Measurements from ENCODE around the gene DNMT3B.
"Not testable (repeated sequence)": the region's sequence is repeated elsewhere in the genome, so short reads cannot be mapped to it uniquely, and the experiment has no call there.

DNMT3B gene

DNA sequence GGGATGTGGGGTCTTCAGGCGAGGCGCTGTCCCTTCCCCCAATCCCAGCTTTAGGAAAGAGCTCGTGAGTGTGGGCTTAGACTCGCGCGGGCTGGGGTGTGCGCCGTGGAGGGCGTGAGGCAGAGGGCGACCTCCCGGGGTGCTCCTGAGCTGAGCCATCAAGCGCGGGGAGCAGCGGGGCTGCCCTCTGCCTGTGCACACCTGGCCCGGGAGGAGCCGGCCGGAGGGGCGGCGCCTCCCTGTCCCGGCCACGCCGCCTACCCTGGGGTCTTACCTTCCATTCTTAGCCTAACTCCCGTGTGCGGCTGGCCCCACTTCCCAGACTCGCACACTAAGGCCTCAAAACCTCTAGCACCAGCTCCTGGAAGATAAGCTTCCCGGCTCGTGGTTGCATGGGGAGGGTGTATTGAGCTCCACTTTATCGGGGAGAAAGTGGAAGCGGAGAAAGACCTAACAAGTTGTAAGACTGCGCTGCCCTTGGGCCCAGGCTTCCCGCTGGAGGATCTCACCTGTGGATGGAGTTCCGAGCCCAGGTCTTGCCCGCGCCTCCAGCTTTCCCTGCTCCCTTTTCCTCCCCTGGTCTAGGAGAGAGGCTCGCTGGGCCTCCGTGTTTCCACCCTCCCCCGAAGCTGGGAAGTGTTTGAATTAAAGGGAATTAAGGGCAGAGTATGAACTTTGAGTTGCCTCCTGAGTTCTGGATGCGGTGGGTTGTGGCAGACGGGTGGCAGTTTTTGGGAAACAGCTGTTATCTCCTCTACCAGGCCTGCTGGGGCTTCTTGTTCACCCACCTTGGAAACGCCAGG is 1.2 kb downstream of the DNMT3B start:
- no peak for DNase-seq (ENCODE audit: low spot score)

DNA sequence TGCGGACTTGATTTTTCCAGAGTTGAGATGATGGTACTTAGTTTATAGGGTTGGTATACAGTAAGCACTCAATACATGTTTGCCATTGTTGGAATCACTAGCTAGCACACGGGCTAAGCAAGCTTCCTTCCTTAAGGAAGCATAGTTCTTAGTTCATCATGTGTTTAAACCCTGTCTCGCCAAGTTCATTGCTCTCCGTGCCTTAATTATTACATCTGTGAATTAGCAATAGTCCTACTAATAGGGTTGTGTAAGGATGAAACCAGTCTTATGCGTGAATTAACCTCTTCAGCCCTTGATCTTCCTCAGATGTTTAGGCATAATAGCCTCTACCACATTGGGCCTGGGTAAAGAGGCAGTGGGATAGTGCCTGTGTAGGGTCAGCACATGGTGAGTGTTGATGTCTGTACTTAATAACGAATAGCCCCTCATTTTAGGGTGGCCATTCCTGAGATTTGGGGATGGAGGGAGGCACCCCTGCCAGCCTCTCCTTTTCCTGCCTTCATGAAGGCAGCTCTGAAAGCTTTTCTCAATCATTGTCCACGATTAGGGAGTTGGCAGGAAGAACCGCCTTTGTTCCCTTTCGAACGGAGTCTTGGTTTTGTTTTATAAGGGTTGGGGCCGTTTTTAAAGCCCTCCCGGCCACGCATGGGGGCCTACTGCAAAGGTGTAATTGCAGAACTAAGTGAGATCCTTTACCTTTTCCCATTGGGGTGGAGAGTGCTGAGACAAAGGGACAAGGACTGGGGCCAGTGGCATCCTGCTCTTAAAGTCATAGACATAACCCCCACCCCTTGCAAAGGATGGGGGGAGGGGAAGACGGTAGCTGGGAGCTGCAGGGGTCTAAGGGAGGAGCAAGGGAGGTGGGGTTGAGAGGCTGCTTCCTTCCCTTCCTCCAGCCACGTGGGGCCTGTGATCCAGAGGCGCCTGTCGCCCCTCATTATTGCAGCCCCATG is 2.1 kb downstream of the DNMT3B start:
- no peak for DNase-seq (ENCODE audit: low spot score)

DNA sequence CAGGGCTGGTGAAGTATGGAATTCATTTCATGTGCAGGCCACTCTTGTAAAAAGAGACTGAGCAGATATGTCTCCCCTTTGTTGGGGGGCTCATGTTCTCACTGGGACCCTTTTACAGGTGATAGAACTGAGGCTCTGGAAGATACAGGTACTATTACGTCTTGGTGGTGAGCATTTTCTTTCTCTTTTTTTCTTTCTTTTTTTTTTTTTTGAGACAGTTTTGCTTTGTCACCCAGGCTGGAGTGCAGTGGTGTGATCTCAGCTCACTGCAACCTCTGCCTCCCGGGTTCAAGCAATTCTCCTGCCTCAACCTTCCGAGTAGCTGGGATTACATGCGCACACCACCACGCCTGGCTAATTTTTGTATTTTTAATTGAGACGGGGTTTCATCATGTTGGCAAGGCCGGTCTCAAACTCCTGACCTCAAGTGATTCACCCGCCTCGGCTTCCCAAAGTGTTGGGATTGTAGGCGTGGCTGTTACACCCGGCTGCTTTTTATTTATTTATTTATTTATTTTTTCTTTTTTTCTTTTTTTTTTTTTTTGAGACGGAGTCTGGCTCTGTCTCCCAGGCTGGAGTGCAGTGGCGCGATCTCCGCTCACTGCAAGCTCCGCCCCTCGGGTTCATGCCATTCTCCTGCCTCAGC is 3.2 kb downstream of the DNMT3B start:
- DNase-seq (ENCODE audit: low spot score): not testable (repeated sequence)

DNA sequence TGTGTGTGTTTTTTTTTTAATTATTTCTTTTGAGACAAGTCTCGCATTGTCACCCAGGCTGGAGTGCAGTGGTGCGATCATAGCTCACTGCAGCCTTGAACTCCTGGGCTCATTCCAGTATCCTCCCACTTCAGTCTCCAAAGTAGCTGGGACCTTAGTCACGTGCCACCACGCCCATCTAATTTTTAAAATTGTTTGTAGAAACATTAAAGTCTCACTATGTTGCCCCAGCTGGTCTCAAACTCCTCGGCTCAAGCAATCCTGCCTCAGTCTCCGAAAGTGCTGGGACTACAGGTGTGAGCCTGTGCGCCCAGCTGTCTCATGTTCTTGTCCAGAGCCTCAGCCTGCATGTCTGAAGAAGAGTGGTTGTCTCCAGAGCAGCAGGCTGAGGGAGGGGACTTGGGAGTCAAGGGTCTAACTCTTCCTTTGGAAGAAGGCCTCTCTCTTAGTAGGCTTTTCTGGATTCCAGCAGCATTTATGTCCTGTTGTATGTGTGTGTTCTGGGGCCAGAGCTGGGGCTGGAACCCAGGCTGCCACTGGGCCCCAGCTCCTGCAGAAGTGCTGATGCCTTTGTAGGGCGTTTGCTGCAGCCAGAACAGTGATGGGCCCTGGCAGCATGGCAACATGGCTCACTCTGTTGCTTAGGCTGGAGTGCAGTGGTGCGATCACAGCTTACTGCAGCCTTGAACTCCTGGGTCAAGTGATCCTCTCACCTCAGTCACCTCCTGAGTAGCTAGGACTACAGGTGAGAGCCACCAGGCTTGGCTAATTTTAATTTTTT is 5.4 kb downstream of the DNMT3B start:
- DNase-seq (ENCODE audit: low spot score): no peak

DNA sequence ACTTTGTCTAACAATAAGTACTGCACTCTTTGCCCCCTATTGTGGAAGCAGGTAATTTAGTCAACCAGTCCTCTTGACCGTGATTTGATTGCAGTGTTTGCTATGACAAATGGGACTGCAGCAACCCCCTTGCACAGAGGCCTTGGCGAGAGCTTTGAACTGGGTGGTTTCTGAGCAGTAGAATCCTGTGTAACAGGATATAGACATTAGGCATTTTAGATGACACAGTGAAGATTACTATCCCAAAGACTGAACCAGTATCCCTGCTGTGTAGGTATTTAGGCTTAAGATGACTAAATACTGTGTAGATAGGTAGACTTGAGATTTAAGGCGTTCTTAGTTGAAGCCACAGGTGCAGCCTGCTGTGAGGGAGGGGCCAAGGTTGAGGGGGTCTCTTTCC is 9.9 kb downstream of the DNMT3B start:
- no peak for DNase-seq (ENCODE audit: low spot score)

DNA sequence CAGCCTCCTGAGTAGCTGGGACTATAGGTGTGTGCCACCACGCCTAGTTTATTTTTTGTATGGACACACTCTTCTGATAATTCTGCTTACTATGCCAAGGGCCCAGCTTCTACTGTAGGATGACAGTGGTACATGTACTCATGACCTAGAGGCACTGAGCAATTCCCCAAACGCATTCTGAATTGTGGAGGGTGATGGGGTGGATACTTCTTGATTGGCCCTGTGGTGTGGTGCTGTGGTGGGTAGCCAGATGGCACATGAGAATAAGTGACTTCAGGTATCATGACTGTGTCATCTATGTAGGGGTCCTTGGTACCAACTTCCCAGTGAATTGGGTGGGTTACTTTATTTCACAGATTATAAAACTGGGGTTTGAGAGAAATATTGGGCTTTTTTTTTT is 11.0 kb downstream of the DNMT3B start:
- DNase-seq (ENCODE audit: low spot score): no peak

DNA sequence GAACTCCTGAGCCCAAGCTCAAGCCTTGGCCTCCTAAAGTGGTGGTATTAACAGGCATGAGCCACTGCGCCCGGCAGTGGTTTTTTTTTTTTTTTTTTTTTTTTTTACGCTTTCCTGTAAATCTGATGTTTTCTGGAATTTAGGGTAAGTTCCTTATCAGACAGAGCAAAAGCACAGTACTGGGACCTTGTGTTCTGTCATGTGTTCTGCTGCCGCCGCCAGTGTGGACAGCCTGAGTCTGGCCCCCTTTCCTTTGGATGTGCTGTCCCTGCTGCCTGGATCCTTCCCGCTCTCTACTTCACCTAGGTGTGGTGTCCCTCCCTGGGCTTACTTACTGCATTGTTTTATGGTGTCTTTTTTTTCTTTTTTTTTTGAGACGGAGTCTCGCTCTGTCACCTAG is 11.7 kb downstream of the DNMT3B start:
- DNase-seq (ENCODE audit: low spot score): no peak

DNA sequence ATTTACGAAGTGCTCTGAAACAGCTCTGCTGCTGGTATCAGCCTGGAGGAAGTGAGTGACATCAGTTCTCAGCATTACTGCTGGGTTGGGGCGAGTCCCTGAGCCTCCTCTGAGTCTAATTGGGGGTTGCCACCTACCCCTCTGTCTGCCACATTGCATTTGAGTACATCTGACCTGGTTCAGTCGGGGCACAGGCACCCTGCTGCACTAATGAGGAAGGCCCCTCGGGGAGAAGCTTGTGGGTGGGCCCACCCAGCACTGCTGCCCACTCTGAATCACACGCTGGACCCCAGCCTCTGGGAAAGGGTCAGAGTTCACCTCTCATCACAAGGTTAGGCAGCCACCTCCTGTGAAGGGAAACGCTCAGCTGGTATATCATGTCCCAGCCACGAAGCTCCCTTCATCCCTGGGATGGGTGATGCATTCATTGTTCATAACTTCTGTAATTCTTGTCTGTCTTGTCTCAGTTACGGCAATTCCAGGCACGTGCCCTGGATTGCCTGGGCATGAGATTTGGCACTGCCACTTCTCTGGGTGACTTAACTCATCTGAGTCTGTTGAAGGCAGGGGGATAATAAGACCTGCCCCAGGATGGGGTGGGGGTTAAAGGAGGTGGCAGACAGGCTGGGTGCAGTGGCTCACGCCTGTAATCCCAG is 13.3 kb downstream of the DNMT3B start:
- no peak for DNase-seq (ENCODE audit: low spot score)

DNA sequence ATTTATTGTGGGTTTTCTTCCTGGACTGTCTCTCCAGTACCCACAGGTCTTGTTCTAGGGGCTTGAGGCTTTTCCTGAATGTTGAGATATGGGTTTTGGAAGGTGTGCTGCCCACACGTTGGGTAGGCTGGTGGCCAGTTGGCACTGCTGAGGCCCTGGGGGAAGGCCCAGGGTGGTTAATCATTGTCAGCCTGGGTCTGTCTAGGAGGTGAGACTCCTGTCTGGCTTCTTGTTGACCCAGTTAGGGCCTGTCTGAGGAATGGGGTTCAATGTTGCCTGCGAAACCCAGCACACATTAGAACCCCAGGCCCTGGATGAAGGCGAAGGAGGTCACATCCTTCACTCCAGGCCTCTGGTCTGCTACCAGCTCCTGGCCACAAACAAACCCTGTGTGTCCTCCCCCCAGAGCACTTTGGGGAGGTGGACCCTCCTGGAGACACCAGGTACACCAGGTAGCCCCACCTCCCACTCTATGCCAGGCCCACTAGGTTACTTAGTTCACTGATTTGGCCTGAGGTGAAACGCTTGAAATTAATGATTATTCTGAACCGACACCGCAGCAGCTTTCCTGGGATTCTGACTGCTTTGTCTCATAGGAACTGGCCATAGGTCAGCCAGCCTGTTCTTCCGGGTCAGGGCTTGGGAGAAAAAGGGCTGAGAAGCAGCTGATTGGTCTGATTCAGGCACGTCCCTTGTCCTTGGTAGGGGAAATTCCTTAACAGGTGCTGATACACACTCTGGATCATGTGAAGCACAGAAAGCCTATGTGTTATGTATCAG is 15.2 kb downstream of the DNMT3B start:
- DNase-seq (ENCODE audit: low spot score): no peak

DNA sequence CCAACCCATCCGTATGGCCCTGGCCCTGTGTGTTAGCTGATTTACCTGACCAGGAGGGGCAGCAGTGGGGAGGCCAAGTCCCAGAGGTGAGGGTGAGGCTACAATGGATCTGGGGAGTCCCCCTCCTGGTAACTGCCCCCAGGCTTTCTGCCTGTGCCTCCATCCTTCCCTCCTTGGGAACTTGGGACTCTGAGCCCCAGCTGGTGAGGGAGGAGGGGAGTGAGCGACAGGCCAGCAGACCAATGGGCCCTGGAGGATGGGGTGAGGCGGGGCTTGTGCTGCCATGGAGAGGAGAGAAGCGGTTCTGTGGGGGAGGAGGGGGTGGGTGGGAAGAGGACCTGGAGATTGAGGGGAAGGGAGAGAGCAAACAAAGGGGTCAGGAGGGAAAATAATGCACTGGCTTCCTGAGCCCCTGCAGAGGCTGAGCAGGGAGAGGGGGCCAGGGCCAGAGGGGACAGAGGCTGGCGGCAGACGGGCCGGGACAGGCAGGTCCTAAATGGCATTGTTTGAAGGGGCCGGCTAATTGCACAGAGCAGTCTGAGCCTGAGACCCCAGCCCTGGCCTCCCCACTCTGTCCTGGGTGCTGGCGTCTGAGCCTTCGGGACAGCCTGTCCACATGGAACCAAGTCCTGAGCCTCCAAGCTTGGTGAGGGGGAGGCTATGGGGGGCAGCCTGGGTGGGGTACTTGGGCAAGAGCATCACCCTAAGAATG is 17.5 kb downstream of the DNMT3B start:
- DNase-seq (ENCODE audit: low spot score): no peak

DNA sequence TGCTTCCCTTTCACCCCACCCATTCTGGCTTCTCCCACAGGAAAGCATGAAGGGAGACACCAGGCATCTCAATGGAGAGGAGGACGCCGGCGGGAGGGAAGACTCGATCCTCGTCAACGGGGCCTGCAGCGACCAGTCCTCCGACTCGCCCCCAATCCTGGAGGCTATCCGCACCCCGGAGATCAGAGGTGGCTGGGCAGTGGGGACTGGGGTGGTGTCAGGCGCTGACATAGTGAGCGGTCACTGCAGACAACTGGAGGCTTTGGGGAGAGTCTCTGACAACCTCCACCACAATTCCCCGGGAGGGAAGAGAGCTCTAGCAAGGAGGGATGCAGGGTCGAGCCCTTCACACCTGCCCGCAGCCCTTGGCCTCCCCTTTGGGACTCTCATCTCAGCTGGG is 18.1 kb downstream of the DNMT3B start:
- no peak for DNase-seq (ENCODE audit: low spot score)

DNA sequence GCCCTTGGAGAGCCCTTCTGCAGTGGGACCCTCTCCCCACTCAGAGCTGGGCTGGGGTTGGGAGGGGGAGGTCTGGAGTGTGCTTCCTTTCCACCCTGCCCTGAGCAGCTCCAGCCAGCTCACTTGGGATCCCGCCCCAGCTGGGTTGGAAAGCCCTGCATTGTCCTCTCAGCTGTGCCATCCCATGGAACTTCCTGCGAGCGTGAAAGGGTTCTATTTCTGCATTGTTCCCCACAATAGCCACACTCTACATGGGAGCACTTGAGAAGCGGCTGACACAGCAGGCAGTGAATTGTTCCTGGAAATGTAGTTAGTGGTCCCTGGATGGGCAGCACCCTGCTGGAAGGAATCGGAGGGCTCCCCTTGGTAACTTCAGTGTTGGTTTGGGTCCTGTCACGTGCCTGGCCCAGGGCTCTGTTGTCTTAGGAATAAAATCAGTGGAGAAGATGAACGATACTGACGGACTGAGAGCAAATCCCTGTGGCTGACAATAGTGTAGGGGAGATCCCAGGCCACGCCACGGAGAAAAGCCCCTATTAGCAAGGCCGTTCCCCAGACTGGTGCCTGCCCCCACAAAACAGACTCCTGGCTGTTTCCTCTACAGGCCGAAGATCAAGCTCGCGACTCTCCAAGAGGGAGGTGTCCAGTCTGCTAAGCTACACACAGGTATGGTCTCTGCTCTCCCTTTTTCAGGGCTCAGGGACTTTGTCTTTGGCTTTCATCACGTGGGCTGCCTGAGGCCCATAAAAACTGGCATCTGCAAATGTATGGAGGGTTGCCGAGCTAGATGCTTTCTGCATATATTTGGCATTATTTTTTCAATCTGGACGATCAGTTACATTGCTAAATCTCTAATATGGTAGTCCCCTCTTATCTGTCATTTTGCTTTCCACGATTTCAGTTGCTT is 18.8 kb downstream of the DNMT3B start:
- DNase-seq (ENCODE audit: low spot score): peak; percentile 83

DNA sequence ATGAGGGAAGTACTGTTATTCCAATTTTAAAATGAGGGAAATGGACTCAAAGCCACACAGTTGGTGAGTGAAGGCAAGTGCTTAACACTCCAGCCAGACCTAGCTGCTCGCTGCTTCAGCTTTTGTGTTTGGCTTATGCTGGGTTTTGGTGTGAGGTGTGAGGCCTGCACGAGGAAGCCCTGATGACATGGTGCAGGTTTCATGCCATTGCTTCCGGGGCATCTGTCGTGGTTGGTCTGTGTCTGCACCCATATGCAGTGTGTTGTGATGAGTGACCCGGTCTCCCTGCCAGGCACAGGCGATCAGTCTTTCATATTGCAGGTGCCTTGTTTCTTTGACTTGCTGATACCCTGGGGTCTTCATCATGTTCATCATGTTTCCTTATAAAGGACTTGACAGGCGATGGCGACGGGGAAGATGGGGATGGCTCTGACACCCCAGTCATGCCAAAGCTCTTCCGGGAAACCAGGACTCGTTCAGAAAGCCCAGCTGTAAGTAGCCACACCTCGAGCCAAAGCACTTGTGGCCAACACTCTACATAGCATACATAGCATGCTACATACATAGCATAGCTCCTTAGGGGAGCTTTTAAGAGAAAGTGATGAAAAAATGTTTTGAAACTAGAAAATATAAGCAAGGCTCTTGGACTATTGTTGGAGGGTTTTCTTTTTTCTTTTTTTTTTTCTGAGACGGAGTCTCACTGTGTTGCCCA is 22.3 kb downstream of the DNMT3B start:
- DNase-seq (ENCODE audit: low spot score): no peak

DNA sequence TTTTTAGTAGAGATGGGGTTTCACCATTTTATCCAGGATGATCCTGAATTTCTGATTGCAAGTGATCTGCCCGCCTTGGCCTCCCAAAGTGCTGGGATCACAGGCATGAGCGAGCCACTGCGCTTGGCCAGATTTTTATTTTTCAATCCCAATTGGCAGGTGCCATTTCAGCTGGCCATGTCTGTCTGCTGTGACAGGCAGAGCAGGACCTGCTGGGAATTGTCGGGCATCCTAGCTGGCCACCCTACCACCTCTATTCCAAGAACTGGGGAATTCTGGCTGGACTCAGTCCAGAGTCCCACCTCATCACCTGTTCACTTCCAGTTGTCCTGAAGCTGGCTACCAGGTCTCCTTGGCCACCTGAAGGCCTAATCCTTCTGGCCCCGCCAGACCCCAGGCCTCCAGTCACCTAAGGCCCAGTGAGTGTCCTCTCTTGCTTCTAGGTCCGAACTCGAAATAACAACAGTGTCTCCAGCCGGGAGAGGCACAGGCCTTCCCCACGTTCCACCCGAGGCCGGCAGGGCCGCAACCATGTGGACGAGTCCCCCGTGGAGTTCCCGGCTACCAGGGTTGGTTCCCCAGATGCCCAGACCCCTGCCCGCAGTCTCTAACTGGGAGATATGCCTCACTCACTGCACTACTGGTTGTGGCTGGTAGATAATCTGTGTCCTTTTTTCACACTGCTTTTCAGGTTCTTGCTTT is 24.0 kb downstream of the DNMT3B start:
- DNase-seq (ENCODE audit: low spot score): no peak

DNA sequence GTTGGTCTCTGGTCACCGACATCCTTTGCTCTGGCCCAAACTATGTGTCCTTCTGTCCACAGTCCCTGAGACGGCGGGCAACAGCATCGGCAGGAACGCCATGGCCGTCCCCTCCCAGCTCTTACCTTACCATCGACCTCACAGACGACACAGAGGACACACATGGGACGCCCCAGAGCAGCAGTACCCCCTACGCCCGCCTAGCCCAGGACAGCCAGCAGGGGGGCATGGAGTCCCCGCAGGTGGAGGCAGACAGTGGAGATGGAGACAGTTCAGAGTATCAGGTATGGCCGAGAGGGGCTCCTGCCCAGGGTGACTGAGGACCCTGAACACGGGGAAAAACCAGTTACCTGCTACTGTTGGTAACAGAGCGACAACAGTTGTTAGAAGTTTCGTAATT is 25.0 kb downstream of the DNMT3B start:
- DNase-seq (ENCODE audit: low spot score): no peak

DNA sequence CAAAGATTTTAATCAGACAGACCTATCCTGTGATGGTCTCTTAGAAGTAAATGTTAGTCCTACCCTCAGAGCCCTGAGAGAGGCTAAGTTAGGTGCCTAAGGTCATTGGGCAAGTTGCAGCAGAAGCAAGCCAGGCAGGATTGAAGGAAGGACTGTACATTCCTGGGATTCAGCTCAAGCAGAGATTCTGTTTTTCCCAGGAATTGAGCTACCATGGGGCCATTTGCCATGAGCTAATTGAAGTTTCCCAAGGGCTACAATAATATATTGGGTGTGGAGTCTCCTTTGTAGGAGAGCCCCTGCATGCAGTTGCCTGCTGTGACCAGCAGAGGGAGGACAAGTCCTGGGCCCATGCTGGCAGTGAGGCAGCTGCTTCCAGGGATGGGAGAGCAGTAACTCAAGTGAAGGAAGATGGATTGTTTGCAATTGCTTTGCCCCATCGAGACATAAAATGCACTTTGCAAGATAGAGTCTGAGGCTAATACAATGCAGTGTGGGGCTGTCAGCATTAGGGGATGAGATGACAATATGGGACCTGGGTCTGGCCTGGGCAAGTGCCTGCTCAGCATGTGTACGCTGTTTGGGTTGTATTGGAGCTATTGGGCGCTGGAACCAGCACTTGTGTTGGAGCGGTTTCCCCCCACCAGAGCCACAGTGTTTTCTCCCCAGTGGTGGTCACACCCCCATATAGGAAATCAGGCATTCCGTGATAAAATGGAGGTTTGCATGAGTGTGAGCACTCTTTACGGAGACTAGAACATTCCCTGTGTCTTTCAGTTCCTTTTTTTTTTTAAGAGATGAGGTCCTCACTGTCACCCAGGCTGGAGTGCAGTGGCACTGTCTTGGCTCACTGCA is 27.9 kb downstream of the DNMT3B start:
- peak; percentile 78 for DNase-seq (ENCODE audit: low spot score)

DNA sequence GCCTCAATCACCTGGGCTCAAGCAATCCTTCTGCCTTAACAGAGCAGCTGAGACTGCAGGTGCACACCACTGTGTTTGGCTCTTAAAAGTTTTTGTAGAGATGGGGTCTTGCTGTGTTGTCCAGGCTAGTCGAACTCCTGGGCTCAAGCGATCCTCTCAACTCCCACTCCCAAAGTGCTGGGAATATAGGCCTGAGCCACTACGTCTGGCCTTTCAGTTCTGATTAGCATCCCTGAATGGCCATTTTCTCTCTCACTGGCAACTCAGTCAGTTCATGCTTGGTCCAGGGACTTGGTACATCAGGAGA is 28.5 kb downstream of the DNMT3B start:
- no peak for DNase-seq (ENCODE audit: low spot score)
